Vagina (tissue), 2 donors: ENCODE measurements around the gene CIAO2A.

Source experiments
- CTCF ChIP-seq, 3 experiments: fragments of 450-650 bp in 2 of 3; fragments of 200-600 bp in 1 of 3; sonication (generic) in 1 of 3; IDR thresholded peaks; one replicate each; pipeline ENCODE4 v1.5.1; 2017 to 2019; ENCODE audit warnings: antibody characterized with exemption in 3 of 3, mild to moderate bottlenecking in 2 of 3, moderate library complexity in 2 of 3
- POLR2A ChIP-seq, 2 donors: fragments of 450-650 bp; IDR thresholded peaks; one replicate each; pipeline ENCODE4 v1.6.1; 2017; ENCODE audit warnings: antibody characterized with exemption in 2 of 2, mild to moderate bottlenecking in 2 of 2, moderate library complexity in 2 of 2
- POLR2AphosphoS5 ChIP-seq, 2 donors: sonication (generic); formaldehyde crosslinking; IDR thresholded peaks; one replicate each; pipeline ENCODE4 v1.9.0; 2017; ENCODE audit warnings: antibody characterized with exemption in 2 of 2, mild to moderate bottlenecking in 2 of 2, low read depth in 1 of 2; ENCODE audit not compliant: insufficient read depth in 1 of 2

DNA sequence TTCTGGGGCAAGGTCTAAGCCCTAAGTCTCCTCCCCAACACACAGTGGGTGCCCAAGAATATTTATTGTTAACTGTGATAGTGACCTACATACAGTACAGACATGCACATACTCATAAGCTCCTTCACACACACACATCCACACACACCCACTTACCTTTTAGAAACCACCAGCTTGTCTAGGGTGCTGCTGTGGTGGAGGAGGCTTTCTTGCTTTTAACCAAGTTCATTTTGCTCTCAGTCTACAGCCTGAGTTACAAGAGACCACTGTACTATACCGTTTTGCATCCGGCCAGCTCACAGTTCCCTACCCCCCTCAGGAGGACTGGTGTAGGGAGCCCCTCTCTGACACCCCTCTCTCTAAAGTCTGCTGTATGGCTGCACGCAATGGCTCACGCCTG lies 64.0 kb downstream of the CIAO2A start:
- TF ChIP-seq CTCF (IDR thresholded peaks at IDR 0.05) (no peak), POLR2A (IDR thresholded peaks at IDR 0.05) (no peak), POLR2AphosphoS5 (IDR thresholded peaks at IDR 0.05; ENCODE audit: insufficient read depth in 1 of 2, low read depth in 1 of 2) (no peak)
